SU-DHL-6 (cell line): ENCODE data around the gene PTGIR.

Experiments
- H2AFZ ChIP-seq: fragments of 200-600 bp; sonication (generic); 2 replicates; pipeline ENCODE4 v1.6.1; 2014; ENCODE audit warnings: low read depth, mild to moderate bottlenecking, moderate library complexity, mixed read lengths, antibody characterized with exemption, low read length; ENCODE audit not compliant: severe bottlenecking
- H3F3A ChIP-seq: fragments of 200-600 bp; shearing (Covaris generic); 2 replicates; pipeline ENCODE4 v1.6.0; 2016; ENCODE audit warnings: antibody characterized with exemption, mild to moderate bottlenecking; ENCODE audit not compliant: insufficient read depth
- H3K27ac ChIP-seq: fragments of 200-600 bp; sonication (generic); 2 replicates; pipeline ENCODE4 v1.5.1; 2016; ENCODE audit warnings: low read depth, mild to moderate bottlenecking, low read length, moderate library complexity, mixed read lengths
- H3K27me3 ChIP-seq: fragments of 200-600 bp; sonication (generic), shearing (Covaris generic); 2 replicates; pipeline ENCODE4 v1.6.0; 2014; ENCODE audit warnings: mild to moderate bottlenecking, low read length
- H3K36me3 ChIP-seq: fragments of 200-600 bp; sonication (generic); 2 replicates; pipeline ENCODE4 v1.6.1; 2014; ENCODE audit warnings: mild to moderate bottlenecking, low read length, mixed read lengths
- H3K4me2 ChIP-seq: fragments of 300-600, 200-600 bp; shearing (Covaris generic), sonication (generic); 2 replicates; pipeline ENCODE4 v1.6.0; 2014; ENCODE audit warnings: low read length, low read depth, mild to moderate bottlenecking; ENCODE audit not compliant: poor library complexity, severe bottlenecking
- H3K4me3 ChIP-seq: fragments of 200-600 bp; sonication (generic); 2 replicates; pipeline ENCODE4 v1.5.1; 2014; ENCODE audit warnings: antibody characterized with exemption, low read length, mild to moderate bottlenecking, mixed read lengths; ENCODE audit not compliant: insufficient read depth, poor library complexity, severe bottlenecking
- H3K79me2 ChIP-seq: fragments of 200-600 bp; sonication (generic); 2 replicates; pipeline ENCODE4 v1.6.1; 2014; ENCODE audit warnings: mild to moderate bottlenecking, low read length, moderate library complexity; ENCODE audit not compliant: insufficient read depth
- H3K9ac ChIP-seq: fragments of 200-600 bp; sonication (generic); 2 replicates; pipeline ENCODE4 v1.7.0; 2014; ENCODE audit warnings: mild to moderate bottlenecking, low read length
- H3K9me2 ChIP-seq: fragments of 200-600 bp; sonication (generic); replicated peaks from 2 replicates; pipeline ENCODE4 v1.6.1; 2014; ENCODE audit warnings: low read length; ENCODE audit not compliant: insufficient read depth
- H3K9me3 ChIP-seq: fragments of 200-600 bp; sonication (generic); 2 replicates; pipeline ENCODE4 v1.6.1; 2014; ENCODE audit warnings: low read length, mixed read lengths; ENCODE audit not compliant: insufficient read depth
- H4K20me1 ChIP-seq: fragments of 200-600 bp; sonication (generic); 2 replicates; pipeline ENCODE4 v1.6.1; 2014; ENCODE audit warnings: low read depth, mild to moderate bottlenecking, antibody characterized with exemption, low read length, moderate library complexity, mixed read lengths
- EZH2phosphoT487 ChIP-seq: fragments of 200-600 bp; sonication (generic), shearing (Covaris generic); conservative IDR thresholded peaks from 2 replicates; pipeline ENCODE4 v1.6.1; 2018; ENCODE audit warnings: mild to moderate bottlenecking, antibody characterized with exemption, low read length, moderate library complexity, mixed read lengths
- TF ChIP-seq, protein P1 (sequence below): fragments of 200-600 bp; sonication (generic); IDR thresholded peaks from one replicate; pipeline ENCODE4 v1.5.1; 2017; ENCODE audit warnings: antibody characterized with exemption, mild to moderate bottlenecking, low read length, moderate library complexity; ENCODE audit not compliant: insufficient read depth, poor library complexity, severe bottlenecking

PTGIR gene

DNA sequence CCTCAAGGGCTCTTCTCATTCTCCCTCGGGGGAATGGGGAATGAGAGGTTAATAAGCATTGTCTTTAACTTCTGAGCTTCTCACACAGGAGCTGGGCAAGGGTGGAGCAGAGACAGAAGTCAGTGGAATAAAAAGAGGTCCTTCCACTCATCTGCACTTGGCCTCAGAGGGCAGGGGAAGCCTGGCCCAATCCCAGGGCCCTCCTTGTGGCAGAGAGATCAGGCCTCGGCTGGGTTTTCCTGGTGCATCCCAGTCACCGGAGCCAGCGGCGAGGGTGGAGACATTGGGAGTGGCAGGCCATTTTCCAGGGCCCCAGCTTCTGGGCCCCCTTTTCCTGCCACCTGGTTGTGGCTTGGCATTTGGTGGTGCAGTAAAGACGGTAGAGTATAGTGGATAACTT, 13.1 kb downstream of the PTGIR start:
- Histone ChIP-seq H3K36me3 (no peaks in the 10 kb centered on the region), H3K4me3 (no peak overlapping the region), H3F3A (peaks cover 5% of the 10 kb centered on the region; the same call in 1 of the 2 replicates), H2AFZ (no peak overlapping the region), H3K4me2 (no peak overlapping the region), H3K9ac (no peak overlapping the region), H3K27me3 (no peaks in the 10 kb centered on the region), H3K9me3 (no peaks in the 10 kb centered on the region), H4K20me1 (no peaks in the 10 kb centered on the region), H3K27ac (no peak overlapping the region), H3K9me2 (no peaks in the 10 kb centered on the region), H3K79me2 (no peaks in the 10 kb centered on the region)
- TF ChIP-seq, protein P1, sequence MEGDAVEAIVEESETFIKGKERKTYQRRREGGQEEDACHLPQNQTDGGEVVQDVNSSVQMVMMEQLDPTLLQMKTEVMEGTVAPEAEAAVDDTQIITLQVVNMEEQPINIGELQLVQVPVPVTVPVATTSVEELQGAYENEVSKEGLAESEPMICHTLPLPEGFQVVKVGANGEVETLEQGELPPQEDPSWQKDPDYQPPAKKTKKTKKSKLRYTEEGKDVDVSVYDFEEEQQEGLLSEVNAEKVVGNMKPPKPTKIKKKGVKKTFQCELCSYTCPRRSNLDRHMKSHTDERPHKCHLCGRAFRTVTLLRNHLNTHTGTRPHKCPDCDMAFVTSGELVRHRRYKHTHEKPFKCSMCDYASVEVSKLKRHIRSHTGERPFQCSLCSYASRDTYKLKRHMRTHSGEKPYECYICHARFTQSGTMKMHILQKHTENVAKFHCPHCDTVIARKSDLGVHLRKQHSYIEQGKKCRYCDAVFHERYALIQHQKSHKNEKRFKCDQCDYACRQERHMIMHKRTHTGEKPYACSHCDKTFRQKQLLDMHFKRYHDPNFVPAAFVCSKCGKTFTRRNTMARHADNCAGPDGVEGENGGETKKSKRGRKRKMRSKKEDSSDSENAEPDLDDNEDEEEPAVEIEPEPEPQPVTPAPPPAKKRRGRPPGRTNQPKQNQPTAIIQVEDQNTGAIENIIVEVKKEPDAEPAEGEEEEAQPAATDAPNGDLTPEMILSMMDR: no peak
- TF ChIP-seq EZH2phosphoT487: no peak

DNA sequence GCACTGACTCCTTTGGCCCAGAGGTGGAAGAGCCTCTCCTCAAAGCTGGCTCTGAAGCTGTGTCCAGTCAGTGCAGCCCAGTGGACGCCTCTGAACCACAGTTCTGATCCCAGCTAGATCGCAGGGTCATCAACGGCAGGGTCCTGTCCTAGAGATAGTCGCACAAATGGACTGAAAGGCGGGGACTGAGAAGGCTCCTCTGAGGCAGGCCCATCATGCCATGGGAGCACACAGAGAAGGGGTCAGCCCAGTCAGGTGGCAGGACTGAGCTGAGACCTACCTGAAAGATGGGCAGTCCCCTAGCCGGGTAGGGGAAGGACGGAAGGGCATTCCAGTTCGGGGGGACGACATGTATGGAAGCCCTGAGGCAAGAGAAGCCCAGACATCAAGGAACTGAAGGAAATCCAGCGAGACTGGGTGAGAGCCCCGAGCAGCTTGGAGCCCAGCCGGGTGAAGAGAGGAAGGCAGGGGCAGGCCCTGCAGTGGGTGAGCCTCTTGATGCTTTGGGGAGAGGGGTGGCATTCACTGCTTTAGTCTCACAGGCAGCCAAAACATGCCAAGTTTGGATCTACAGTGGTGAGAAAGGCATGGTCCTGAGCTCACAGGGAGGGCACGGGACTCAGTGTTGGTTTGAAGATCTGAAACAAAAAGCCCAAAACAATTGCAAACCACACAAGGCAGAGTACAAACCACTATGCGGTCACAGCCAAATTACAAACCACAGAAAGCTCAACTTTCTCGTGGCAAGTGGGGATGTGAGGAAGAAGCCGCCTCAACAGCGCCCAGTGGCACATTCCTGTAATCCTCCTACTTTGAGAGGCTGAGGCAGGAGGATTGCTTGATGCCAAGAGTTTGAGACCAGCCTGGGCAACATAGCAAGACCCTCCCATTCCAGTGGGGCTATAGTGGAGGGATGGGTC, 13.8 kb downstream of the PTGIR start:
- TF ChIP-seq EZH2phosphoT487: no peak
- TF ChIP-seq, protein P1: no peak
- no peak overlapping the region for H3K4me3 ChIP-seq
- H3K27ac ChIP-seq: no peak overlapping the region
- H3K36me3 ChIP-seq: no peaks in the 10 kb centered on the region
- no peaks in the 10 kb centered on the region for H3K9me2 ChIP-seq
- no peaks in the 10 kb centered on the region for H3K27me3 ChIP-seq
- H3K9me3 ChIP-seq: no peaks in the 10 kb centered on the region
- no peak overlapping the region for H3K9ac ChIP-seq
- no peaks in the 10 kb centered on the region for H4K20me1 ChIP-seq
- H3K79me2 ChIP-seq: no peaks in the 10 kb centered on the region
- H3K4me2 ChIP-seq: no peak overlapping the region
- no peak overlapping the region for H2AFZ ChIP-seq
- H3F3A ChIP-seq: peaks cover 5% of the 10 kb centered on the region; the same call in 1 of the 2 replicates

DNA sequence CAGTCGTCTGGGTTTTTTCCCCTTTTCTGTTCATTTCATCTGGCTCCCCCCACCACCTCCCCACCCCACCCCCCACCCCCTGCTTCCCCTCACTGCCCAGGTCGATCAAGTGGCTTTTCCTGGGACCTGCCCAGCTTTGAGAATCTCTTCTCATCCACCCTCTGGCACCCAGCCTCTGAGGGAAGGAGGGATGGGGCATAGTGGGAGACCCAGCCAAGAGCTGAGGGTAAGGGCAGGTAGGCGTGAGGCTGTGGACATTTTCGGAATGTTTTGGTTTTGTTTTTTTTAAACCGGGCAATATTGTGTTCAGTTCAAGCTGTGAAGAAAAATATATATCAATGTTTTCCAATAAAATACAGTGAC, 14.5 kb downstream of the PTGIR start:
- Histone ChIP-seq H3K27me3 (no peaks in the 10 kb centered on the region), H3K9me3 (no peaks in the 10 kb centered on the region), H3K36me3 (no peaks in the 10 kb centered on the region), H3K4me2 (no peak overlapping the region), H3K27ac (no peak overlapping the region), H3K4me3 (no peak overlapping the region), H3K79me2 (peaks cover 5% of the 10 kb centered on the region; the same call in 1 of the 2 replicates), H2AFZ (no peak overlapping the region), H4K20me1 (no peaks in the 10 kb centered on the region), H3F3A (peaks cover 5% of the 10 kb centered on the region; the same call in 1 of the 2 replicates), H3K9me2 (no peaks in the 10 kb centered on the region), H3K9ac (no peak overlapping the region)
- TF ChIP-seq, protein P1: no peak
- TF ChIP-seq EZH2phosphoT487: no peak
